ENCODE results near the gene KLHL42.

Gene KLHL42

DNA sequence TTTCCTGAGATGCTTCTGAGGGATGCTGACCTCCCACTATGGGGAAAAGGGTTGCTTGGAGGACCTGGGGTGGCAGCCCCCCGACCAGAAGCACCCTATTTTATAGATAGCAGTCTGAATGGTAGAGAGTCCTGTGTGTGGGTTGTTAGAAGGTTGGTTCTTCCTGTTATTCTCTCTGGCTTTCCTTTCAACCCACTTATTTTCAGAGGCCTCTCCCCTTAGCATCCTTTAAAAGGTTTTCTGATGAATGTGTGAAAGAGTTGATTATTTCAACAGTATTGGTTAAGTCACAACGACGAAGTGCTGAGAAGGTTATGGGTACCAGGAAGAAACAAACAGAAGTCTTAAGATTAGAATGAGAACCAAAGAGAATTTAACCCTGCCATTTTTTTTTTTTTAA lies 20.8 kb downstream of the KLHL42 start:
- Histone ChIP-seq H3K9me3 (ENCODE audit: control insufficient read depth, low read length) (no peaks in the 10 kb centered on the region), H3K36me3 (ENCODE audit: control insufficient read depth, insufficient read depth, low read length) (peaks cover 12% of the 10 kb centered on the region), H3K4me1 (ENCODE audit: control insufficient read depth, insufficient read depth, low read length) (no peaks in the 10 kb centered on the region), H3K4me3 (ENCODE audit: insufficient read depth, low read depth, low read length) (no peak overlapping the region), H3K27me3 (ENCODE audit: control insufficient read depth, insufficient read depth, low read length, poor library complexity, severe bottlenecking) (no peaks in the 10 kb centered on the region), H3K27ac (ENCODE audit: insufficient read depth, low read depth, low read length, poor library complexity, severe bottlenecking) (no peak overlapping the region)
- WGBS, 2 experiments, result 90 to 94% methylated on average over 3 of the region's 3 CpGs

GRCh38 chr12:27801630-27802029 lies 21.6 kb downstream of the KLHL42 start:
- WGBS, 2 experiments, result 94 to 95% methylated on average over 5 of the region's 5 CpGs
- Histone ChIP-seq H3K27me3 (ENCODE audit: control insufficient read depth, insufficient read depth, low read length, poor library complexity, severe bottlenecking) (no peaks in the 10 kb centered on the region), H3K4me1 (ENCODE audit: control insufficient read depth, insufficient read depth, low read length) (no peaks in the 10 kb centered on the region), H3K4me3 (ENCODE audit: insufficient read depth, low read depth, low read length) (no peak overlapping the region), H3K36me3 (ENCODE audit: control insufficient read depth, insufficient read depth, low read length) (peaks cover 12% of the 10 kb centered on the region), H3K9me3 (ENCODE audit: control insufficient read depth, low read length) (no peaks in the 10 kb centered on the region), H3K27ac (ENCODE audit: insufficient read depth, low read depth, low read length, poor library complexity, severe bottlenecking) (no peak overlapping the region)

- no peak overlapping the region for H3K4me3 ChIP-seq (ENCODE audit: insufficient read depth, low read depth, low read length)
- WGBS, 2 experiments, result 97 to 100% methylated on average over 2 to 4 of the region's 4 CpGs
These were observed 22.5 kb downstream of the KLHL42 start for GRCh38 chr12:27802511-27802910.

DNA sequence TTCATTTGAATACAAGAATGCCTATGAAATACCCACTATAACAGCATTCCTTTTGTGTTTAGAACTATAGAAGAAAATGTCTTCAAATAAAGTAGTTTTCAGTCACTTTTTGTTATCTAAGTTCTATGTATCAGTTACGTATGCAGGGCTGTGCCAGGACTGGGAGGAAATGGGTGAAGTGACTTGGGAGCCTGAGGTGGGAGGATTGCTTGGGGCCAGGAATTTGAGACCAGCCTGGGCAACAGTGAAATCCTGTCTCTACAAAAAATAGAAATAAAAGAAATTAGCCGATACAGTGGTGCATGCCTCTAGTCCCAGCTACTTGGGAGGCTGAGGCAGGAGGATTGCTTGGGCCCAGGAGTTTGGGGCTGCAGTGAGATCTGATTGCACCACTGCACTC lies 22.9 kb downstream of the KLHL42 start:
- Histone ChIP-seq H3K36me3 (ENCODE audit: control insufficient read depth, insufficient read depth, low read length) (peaks cover 2% of the 10 kb centered on the region), H3K27ac (ENCODE audit: insufficient read depth, low read depth, low read length, poor library complexity, severe bottlenecking) (no peak overlapping the region), H3K9me3 (ENCODE audit: control insufficient read depth, low read length) (no peaks in the 10 kb centered on the region), H3K4me3 (ENCODE audit: insufficient read depth, low read depth, low read length) (no peak overlapping the region), H3K27me3 (ENCODE audit: control insufficient read depth, insufficient read depth, low read length, poor library complexity, severe bottlenecking) (no peaks in the 10 kb centered on the region), H3K4me1 (ENCODE audit: control insufficient read depth, insufficient read depth, low read length) (no peaks in the 10 kb centered on the region)
- WGBS, 2 experiments, result 92 to 94% methylated on average over 2 of the region's 2 CpGs

More at GRCh38 chr12:27802511-27802910, 22.5 kb downstream of the KLHL42 start:
- no peaks in the 10 kb centered on the region for H3K27me3 ChIP-seq (ENCODE audit: control insufficient read depth, insufficient read depth, low read length, poor library complexity, severe bottlenecking)
- H3K36me3 ChIP-seq (ENCODE audit: control insufficient read depth, insufficient read depth, low read length), result peaks cover 6% of the 10 kb centered on the region
- no peaks in the 10 kb centered on the region for H3K4me1 ChIP-seq (ENCODE audit: control insufficient read depth, insufficient read depth, low read length)
- H3K9me3 ChIP-seq (ENCODE audit: control insufficient read depth, low read length), result no peaks in the 10 kb centered on the region
- no peak overlapping the region for H3K27ac ChIP-seq (ENCODE audit: insufficient read depth, low read depth, low read length, poor library complexity, severe bottlenecking)

DNA sequence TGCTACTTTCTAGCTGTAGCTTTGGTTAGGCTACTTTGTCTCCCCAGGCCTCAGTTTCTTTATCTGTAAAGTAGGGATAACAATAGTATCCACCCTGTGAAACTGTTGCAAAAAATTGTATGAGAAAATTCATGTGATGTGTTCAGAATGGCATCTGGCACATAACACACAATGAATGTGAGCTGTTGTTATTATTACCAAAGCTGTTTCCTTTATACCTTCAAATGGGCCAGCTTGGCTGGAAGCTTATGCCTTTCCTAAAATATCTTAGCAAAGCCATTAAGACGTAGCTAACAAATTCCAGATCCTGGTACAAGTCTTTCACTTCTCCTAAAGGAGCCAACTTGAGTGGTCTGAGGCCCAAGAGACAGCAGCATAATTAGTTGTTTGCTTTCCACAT lies 25.2 kb downstream of the KLHL42 start:
- Histone ChIP-seq H3K36me3 (ENCODE audit: control insufficient read depth, insufficient read depth, low read length) (no peaks in the 10 kb centered on the region), H3K4me3 (ENCODE audit: insufficient read depth, low read depth, low read length) (no peak overlapping the region), H3K9me3 (ENCODE audit: control insufficient read depth, low read length) (no peaks in the 10 kb centered on the region), H3K4me1 (ENCODE audit: control insufficient read depth, insufficient read depth, low read length) (no peaks in the 10 kb centered on the region), H3K27me3 (ENCODE audit: control insufficient read depth, insufficient read depth, low read length, poor library complexity, severe bottlenecking) (no peaks in the 10 kb centered on the region), H3K27ac (ENCODE audit: insufficient read depth, low read depth, low read length, poor library complexity, severe bottlenecking) (no peak overlapping the region)
- WGBS, 2 experiments, result 88 to 100% methylated on average over 1 of the region's 1 CpG

DNA sequence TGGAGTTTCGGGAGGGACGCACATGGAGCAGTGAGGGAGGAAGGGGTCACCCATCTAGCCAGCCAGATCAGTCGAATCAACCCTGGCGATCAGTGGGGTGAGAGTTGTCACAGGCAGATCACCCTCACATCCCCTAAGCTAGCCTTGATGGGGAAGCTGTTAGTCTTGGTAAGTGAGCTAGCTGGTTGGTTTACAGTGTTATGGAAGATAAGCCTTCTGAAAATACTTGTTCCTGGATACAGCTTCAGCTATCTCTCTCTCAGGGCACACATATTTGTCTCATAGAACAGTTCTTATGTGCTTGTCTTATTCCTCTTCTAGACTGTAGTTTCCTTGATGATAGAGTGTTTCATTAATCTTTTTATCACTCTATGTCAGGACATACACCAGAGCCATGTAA lies 26.2 kb downstream of the KLHL42 start:
- WGBS, 2 experiments, result 94 to 96% methylated on average over 4 of the region's 4 CpGs
- H3K4me3 ChIP-seq (ENCODE audit: insufficient read depth, low read depth, low read length), result no peak overlapping the region
- no peaks in the 10 kb centered on the region for H3K36me3 ChIP-seq (ENCODE audit: control insufficient read depth, insufficient read depth, low read length)
- no peaks in the 10 kb centered on the region for H3K27me3 ChIP-seq (ENCODE audit: control insufficient read depth, insufficient read depth, low read length, poor library complexity, severe bottlenecking)
- no peak overlapping the region for H3K27ac ChIP-seq (ENCODE audit: insufficient read depth, low read depth, low read length, poor library complexity, severe bottlenecking)
- no peaks in the 10 kb centered on the region for H3K4me1 ChIP-seq (ENCODE audit: control insufficient read depth, insufficient read depth, low read length)
- no peaks in the 10 kb centered on the region for H3K9me3 ChIP-seq (ENCODE audit: control insufficient read depth, low read length)

- 78 to 79% methylated on average over 8 of the region's 8 CpGs for WGBS, 2 experiments
- Histone ChIP-seq H3K4me1 (ENCODE audit: control insufficient read depth, insufficient read depth, low read length) (no peaks in the 10 kb centered on the region), H3K36me3 (ENCODE audit: control insufficient read depth, insufficient read depth, low read length) (no peaks in the 10 kb centered on the region), H3K27ac (ENCODE audit: insufficient read depth, low read depth, low read length, poor library complexity, severe bottlenecking) (no peak overlapping the region), H3K4me3 (ENCODE audit: insufficient read depth, low read depth, low read length) (no peak overlapping the region), H3K27me3 (ENCODE audit: control insufficient read depth, insufficient read depth, low read length, poor library complexity, severe bottlenecking) (no peaks in the 10 kb centered on the region), H3K9me3 (ENCODE audit: control insufficient read depth, low read length) (no peaks in the 10 kb centered on the region)
These were observed 27.1 kb downstream of the KLHL42 start for GRCh38 chr12:27807063-27807703.

- no peaks in the 10 kb centered on the region for H3K27me3 ChIP-seq (ENCODE audit: control insufficient read depth, insufficient read depth, low read length, poor library complexity, severe bottlenecking)
- H3K36me3 ChIP-seq (ENCODE audit: control insufficient read depth, insufficient read depth, low read length), result no peaks in the 10 kb centered on the region
- 94 to 96% methylated on average over 6 of the region's 6 CpGs for WGBS, 2 experiments
- H3K9me3 ChIP-seq (ENCODE audit: control insufficient read depth, low read length), result no peaks in the 10 kb centered on the region
- H3K4me3 ChIP-seq (ENCODE audit: insufficient read depth, low read depth, low read length), result no peak overlapping the region
- H3K4me1 ChIP-seq (ENCODE audit: control insufficient read depth, insufficient read depth, low read length), result no peaks in the 10 kb centered on the region
- no peak overlapping the region for H3K27ac ChIP-seq (ENCODE audit: insufficient read depth, low read depth, low read length, poor library complexity, severe bottlenecking)
These were observed 28.8 kb downstream of the KLHL42 start for GRCh38 chr12:27808841-27809240.

GRCh38 chr12:27810756-27811155 lies 30.7 kb downstream of the KLHL42 start:
- Histone ChIP-seq H3K9me3 (ENCODE audit: control insufficient read depth, low read length) (no peaks in the 10 kb centered on the region), H3K27me3 (ENCODE audit: control insufficient read depth, insufficient read depth, low read length, poor library complexity, severe bottlenecking) (no peaks in the 10 kb centered on the region), H3K27ac (ENCODE audit: insufficient read depth, low read depth, low read length, poor library complexity, severe bottlenecking) (no peak overlapping the region), H3K4me3 (ENCODE audit: insufficient read depth, low read depth, low read length) (no peak overlapping the region), H3K36me3 (ENCODE audit: control insufficient read depth, insufficient read depth, low read length) (no peaks in the 10 kb centered on the region), H3K4me1 (ENCODE audit: control insufficient read depth, insufficient read depth, low read length) (no peaks in the 10 kb centered on the region)
- WGBS, 2 experiments, result 85 to 88% methylated on average over 4 of the region's 4 CpGs

GRCh38 chr12:27812502-27812901 lies 32.5 kb downstream of the KLHL42 start:
- H3K9me3 ChIP-seq (ENCODE audit: control insufficient read depth, low read length), result no peaks in the 10 kb centered on the region
- H3K27ac ChIP-seq (ENCODE audit: insufficient read depth, low read depth, low read length, poor library complexity, severe bottlenecking), result no peak overlapping the region
- no peaks in the 10 kb centered on the region for H3K27me3 ChIP-seq (ENCODE audit: control insufficient read depth, insufficient read depth, low read length, poor library complexity, severe bottlenecking)
- H3K4me1 ChIP-seq (ENCODE audit: control insufficient read depth, insufficient read depth, low read length), result no peaks in the 10 kb centered on the region
- H3K4me3 ChIP-seq (ENCODE audit: insufficient read depth, low read depth, low read length), result no peak overlapping the region
- H3K36me3 ChIP-seq (ENCODE audit: control insufficient read depth, insufficient read depth, low read length), result no peaks in the 10 kb centered on the region
- WGBS, 2 experiments, result 80 to 82% methylated on average over 6 of the region's 6 CpGs

GRCh38 chr12:27814411-27814810 lies 34.4 kb downstream of the KLHL42 start:
- no peaks in the 10 kb centered on the region for H3K36me3 ChIP-seq (ENCODE audit: control insufficient read depth, insufficient read depth, low read length)
- 93 to 100% methylated on average over 2 of the region's 2 CpGs for WGBS, 2 experiments
- H3K4me1 ChIP-seq (ENCODE audit: control insufficient read depth, insufficient read depth, low read length), result no peaks in the 10 kb centered on the region
- H3K9me3 ChIP-seq (ENCODE audit: control insufficient read depth, low read length), result no peaks in the 10 kb centered on the region
- H3K27me3 ChIP-seq (ENCODE audit: control insufficient read depth, insufficient read depth, low read length, poor library complexity, severe bottlenecking), result no peaks in the 10 kb centered on the region
- H3K27ac ChIP-seq (ENCODE audit: insufficient read depth, low read depth, low read length, poor library complexity, severe bottlenecking), result no peak overlapping the region
- H3K4me3 ChIP-seq (ENCODE audit: insufficient read depth, low read depth, low read length), result no peak overlapping the region
